SK-N-SH (cell line): ENCODE results near the gene SLC45A1. TPM values are rescaled to one million over a fixed set of nuclear protein-coding genes. Genes with fewer than 3 reads are reported as not detected.

Source experiments
- CTCF ChIA-PET: fragments of 300-600, 350-600 bp; formaldehyde crosslinking; extraction: SDS; loops from one replicate; lab custom pipeline; 2021; lab: Yijun Ruan, JAX
- POLR2A ChIA-PET: fragments of 350-600 bp; sonication (Branson Sonifier 250); formaldehyde crosslinking; extraction: SDS; loops from one replicate; lab custom pipeline; 2020; ENCODE audit warnings: antibody characterized with exemption, inconsistent platforms; lab: Yijun Ruan, JAX
- DNase-seq: peaks from one replicate; pipeline ENCODE4 v3.0.0; 2012
- H2AFZ ChIP-seq: fragments of 200-600 bp; sonication (generic); 2 replicates; pipeline ENCODE4 v1.8.1; 2016; ENCODE audit warnings: antibody characterized with exemption, mild to moderate bottlenecking, low read depth
- H3F3A ChIP-seq: fragments of 200-600 bp; sonication (generic); replicated peaks from 2 replicates; pipeline ENCODE3; 2016; ENCODE audit warnings: antibody characterized with exemption, mild to moderate bottlenecking; ENCODE audit not compliant: insufficient read depth
- H3K27ac ChIP-seq, 2 experiments: fragments of 200-500 bp in 1 of 2; fragments of 200-600 bp in 1 of 2; sonication (Bioruptor generic) in 1 of 2; sonication (generic), shearing (Covaris generic) in 1 of 2; 2 replicates each; pipeline versions ENCODE4 v1.5.1 to v1.6.1; 2014 to 2016; ENCODE audit warnings: low read depth in 2 of 2, inconsistent platforms in 1 of 2, low read length in 1 of 2, mild to moderate bottlenecking in 1 of 2, mixed read lengths in 1 of 2
- H3K27me3 ChIP-seq: fragments of 200-600 bp; sonication (generic), shearing (Covaris generic); 2 replicates; pipeline ENCODE4 v1.6.1; 2016; ENCODE audit warnings: mixed run types; ENCODE audit not compliant: insufficient read depth
- H3K36me3 ChIP-seq, 2 experiments: fragments of 200-500 bp in 1 of 2; fragments of 200-600 bp in 1 of 2; sonication (Bioruptor generic) in 1 of 2; sonication (generic) in 1 of 2; replicated peaks in 1 of 2; 2 replicates each; pipeline versions ENCODE3 to v1.5.1; 2014 to 2016; ENCODE audit warnings: low read length in 1 of 2, mild to moderate bottlenecking in 1 of 2; ENCODE audit not compliant: insufficient read depth in 2 of 2, control insufficient read depth in 1 of 2
- H3K4me1 ChIP-seq, 2 experiments: fragments of 200-500 bp in 1 of 2; fragments of 200-600 bp in 1 of 2; sonication (Bioruptor generic) in 1 of 2; sonication (generic), shearing (Covaris generic) in 1 of 2; 2 replicates each; pipeline versions ENCODE4 v1.5.1 to v1.6.1; 2014 to 2016; ENCODE audit warnings: low read depth in 1 of 2, low read length in 1 of 2, mixed run types in 1 of 2; ENCODE audit not compliant: insufficient read depth in 2 of 2, control insufficient read depth in 1 of 2
- H3K4me2 ChIP-seq: fragments of 200-600 bp; sonication (generic), shearing (Covaris generic); 2 replicates; pipeline ENCODE4 v1.6.1; 2017; ENCODE audit warnings: mixed run types
- H3K4me3 ChIP-seq, 2 experiments: fragments of 200-500 bp in 1 of 2; fragments of 200-600 bp in 1 of 2; sonication (Bioruptor generic) in 1 of 2; sonication (generic), shearing (Covaris generic) in 1 of 2; 2 replicates each; pipeline versions ENCODE4 v1.5.1 to v1.8.1; 2014 to 2016; ENCODE audit warnings: low read depth in 2 of 2, inconsistent platforms in 1 of 2, low read length in 1 of 2, mild to moderate bottlenecking in 1 of 2, mixed read lengths in 1 of 2, moderate library complexity in 1 of 2
- H3K79me2 ChIP-seq: fragments of 200-600 bp; sonication (generic); 2 replicates; pipeline ENCODE4 v1.8.1; 2017; ENCODE audit warnings: mild to moderate bottlenecking; ENCODE audit not compliant: insufficient read depth
- H3K9ac ChIP-seq: fragments of 200-600 bp; sonication (generic); 2 replicates; pipeline ENCODE4 v1.6.1; 2017; ENCODE audit warnings: mixed run types
- H3K9me2 ChIP-seq: fragments of 200-600 bp; sonication (generic); 2 replicates; pipeline ENCODE4 v1.6.1; 2017; ENCODE audit warnings: mixed run types
- H3K9me3 ChIP-seq: fragments of 200-600 bp; sonication (generic); 2 replicates; pipeline ENCODE4 v1.6.1; 2017; ENCODE audit warnings: mixed run types, mild to moderate bottlenecking, moderate library complexity
- H4K20me1 ChIP-seq: fragments of 200-600 bp; sonication (generic); 2 replicates; pipeline ENCODE4 v1.6.1; 2017; ENCODE audit warnings: mild to moderate bottlenecking, mixed run types; ENCODE audit not compliant: insufficient read depth
- CHD2 ChIP-seq: fragments of 150-350 bp; IDR thresholded peaks from 2 replicates; pipeline ENCODE4 v1.6.1; 2018; ENCODE audit warnings: low read length; ENCODE audit not compliant: partially characterized antibody
- FOXJ3 ChIP-seq: sonication (generic); formaldehyde crosslinking; IDR thresholded peaks from 2 replicates; pipeline ENCODE4 v1.5.1; 2020; ENCODE audit warnings: mild to moderate bottlenecking, missing genetic modification reagents
- NFIC ChIP-seq: IDR thresholded peaks from 2 replicates; pipeline ENCODE4 v1.4.0; 2012; ENCODE audit warnings: borderline replicate concordance
- RAD21 ChIP-seq: IDR thresholded peaks from 2 replicates; pipeline ENCODE4 v1.6.1; 2012; ENCODE audit warnings: mild to moderate bottlenecking, low read length
- RFX5 ChIP-seq: IDR thresholded peaks from 2 replicates; pipeline ENCODE4 v1.6.1; 2012; ENCODE audit warnings: mild to moderate bottlenecking, improper control_type of control experiment, low read length
- RXRA ChIP-seq: IDR thresholded peaks from 2 replicates; pipeline ENCODE4 v1.4.0; 2012; ENCODE audit warnings: low read depth, mild to moderate bottlenecking, borderline replicate concordance
- SMC3 ChIP-seq: IDR thresholded peaks from 2 replicates; pipeline ENCODE4 v1.6.1; 2012; ENCODE audit warnings: low read depth, low read length, improper control_type of control experiment
- TEAD4 ChIP-seq: IDR thresholded peaks from 2 replicates; pipeline ENCODE4 v1.4.0; 2012; ENCODE audit warnings: mild to moderate bottlenecking, borderline replicate concordance; ENCODE audit not compliant: insufficient read depth
- YY1 ChIP-seq: IDR thresholded peaks from 2 replicates; pipeline ENCODE4 v1.4.0; 2012; ENCODE audit warnings: low read depth, mild to moderate bottlenecking
- WGBS: methylation state at CpG from one replicate; pipeline ENCODE4 v1.1.6; 2017; ENCODE audit warnings: low lambda C conversion rate; 5-methylcytosine and 5-hydroxymethylcytosine counted together
- polyA plus RNA-seq, 3 experiments: library from polyadenylated mRNA; depleted of rRNA; stranded (reverse); fragments of >200 nt; gene quantifications; 2 replicates each; pipeline ENCODE4 v1.2.3, GENCODE V29; 2012
- TF ChIP-seq, protein P1 (sequence below): fragments of 150-350 bp; IDR thresholded peaks from 2 replicates; pipeline ENCODE4 v1.6.1; 2017; ENCODE audit warnings: antibody characterized with exemption, low read length, low read depth, borderline replicate concordance
- TF ChIP-seq, protein P2 (sequence below): fragments of 200-600 bp; sonication (generic); IDR thresholded peaks from 2 replicates; pipeline ENCODE4 v1.6.1; 2017; ENCODE audit warnings: antibody characterized with exemption, mild to moderate bottlenecking, moderate library complexity

Gene SLC45A1
- polyA plus RNA-seq, 1 of the 3 experiments (the other 2 are of a cell fraction), result 2.5 TPM

DNA sequence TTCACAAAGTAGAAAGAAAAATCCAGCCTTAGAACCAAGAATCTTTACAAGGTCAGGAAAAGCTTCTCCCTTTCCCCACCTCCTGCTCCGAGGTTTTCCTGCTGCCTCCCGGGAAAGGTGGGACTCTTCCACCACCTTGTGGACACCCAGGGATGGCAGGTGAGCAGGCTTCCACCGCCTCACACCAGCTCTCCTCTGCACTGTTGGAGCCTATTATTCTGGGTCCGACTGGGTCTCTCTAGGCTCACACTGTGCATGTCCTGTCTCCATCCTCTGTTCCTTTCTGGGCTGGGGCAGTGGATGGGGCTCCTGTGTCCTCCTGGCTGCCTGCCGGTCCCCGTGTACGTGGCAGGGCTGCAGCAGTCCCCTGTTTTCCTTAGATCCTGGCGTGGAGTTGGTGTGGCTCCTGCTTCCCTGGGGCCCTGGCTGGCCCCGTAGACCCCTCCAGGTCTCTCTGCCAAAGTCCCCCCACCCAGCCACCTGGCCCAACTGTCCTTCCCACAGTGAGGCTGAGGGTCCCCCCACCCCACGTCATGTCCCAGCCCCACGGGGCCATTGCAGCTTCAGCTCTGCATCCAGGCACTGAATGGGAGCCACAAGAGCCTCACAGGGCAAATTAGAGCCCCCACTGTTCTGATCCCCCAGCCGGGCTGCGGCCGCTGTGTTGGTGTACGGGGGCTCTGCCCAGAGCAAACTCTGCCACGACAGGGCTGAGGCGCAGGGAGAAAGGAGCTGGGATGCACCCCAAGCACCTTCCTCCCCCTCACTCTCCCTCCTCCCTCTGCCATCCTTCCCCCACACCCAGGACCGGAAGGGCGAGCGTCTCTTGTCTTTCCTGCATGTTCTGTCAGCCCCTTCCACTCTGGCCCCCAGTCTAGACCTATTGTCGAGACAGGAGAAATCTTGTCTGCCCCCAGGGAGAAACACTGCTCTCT, 3.3 kb upstream of the SLC45A1 start:
- H3K36me3 ChIP-seq, result no peaks in the 10 kb centered on the region
- H3K4me1 ChIP-seq, result peaks cover 0 to 8% of the 10 kb centered on the region in 2 experiments; a peak in 1 of 4 replicates
- ChIA-PET POLR2A (interaction anchor here (0.7 to 1.0 kb wide), 4 partner anchors 8 to 339 kb away, joined by 3 to 5 read pairs (median 4); no protein-coding TSS in a partner anchor), CTCF (interaction anchor here (0.6 to 9.6 kb wide), 61 partner anchors 10 to 760 kb away, joined by 3 to 293 read pairs (median 4); partner anchors contain the start of genes ERRFI1 and PARK7)
- TF ChIP-seq FOXJ3 (CRISPR knock-in tag) (no peak), YY1 (no peak), RXRA (no peak), CHD2 (no peak), SMC3 (peak; percentile 96), RAD21 (peak; percentile 98), RFX5 (0 out of 2 replicates have a peak, but pooled peaks have one; percentile 27)
- TF ChIP-seq, protein P1, sequence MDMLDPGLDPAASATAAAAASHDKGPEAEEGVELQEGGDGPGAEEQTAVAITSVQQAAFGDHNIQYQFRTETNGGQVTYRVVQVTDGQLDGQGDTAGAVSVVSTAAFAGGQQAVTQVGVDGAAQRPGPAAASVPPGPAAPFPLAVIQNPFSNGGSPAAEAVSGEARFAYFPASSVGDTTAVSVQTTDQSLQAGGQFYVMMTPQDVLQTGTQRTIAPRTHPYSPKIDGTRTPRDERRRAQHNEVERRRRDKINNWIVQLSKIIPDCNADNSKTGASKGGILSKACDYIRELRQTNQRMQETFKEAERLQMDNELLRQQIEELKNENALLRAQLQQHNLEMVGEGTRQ, result no peak
- TF ChIP-seq, protein P2, sequence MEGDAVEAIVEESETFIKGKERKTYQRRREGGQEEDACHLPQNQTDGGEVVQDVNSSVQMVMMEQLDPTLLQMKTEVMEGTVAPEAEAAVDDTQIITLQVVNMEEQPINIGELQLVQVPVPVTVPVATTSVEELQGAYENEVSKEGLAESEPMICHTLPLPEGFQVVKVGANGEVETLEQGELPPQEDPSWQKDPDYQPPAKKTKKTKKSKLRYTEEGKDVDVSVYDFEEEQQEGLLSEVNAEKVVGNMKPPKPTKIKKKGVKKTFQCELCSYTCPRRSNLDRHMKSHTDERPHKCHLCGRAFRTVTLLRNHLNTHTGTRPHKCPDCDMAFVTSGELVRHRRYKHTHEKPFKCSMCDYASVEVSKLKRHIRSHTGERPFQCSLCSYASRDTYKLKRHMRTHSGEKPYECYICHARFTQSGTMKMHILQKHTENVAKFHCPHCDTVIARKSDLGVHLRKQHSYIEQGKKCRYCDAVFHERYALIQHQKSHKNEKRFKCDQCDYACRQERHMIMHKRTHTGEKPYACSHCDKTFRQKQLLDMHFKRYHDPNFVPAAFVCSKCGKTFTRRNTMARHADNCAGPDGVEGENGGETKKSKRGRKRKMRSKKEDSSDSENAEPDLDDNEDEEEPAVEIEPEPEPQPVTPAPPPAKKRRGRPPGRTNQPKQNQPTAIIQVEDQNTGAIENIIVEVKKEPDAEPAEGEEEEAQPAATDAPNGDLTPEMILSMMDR, result peak; percentile 82
- peak; percentile 89 for DNase-seq
- H3K9me3 ChIP-seq, result no peaks in the 10 kb centered on the region
- H3K4me2 ChIP-seq, result no peak overlapping the region
- no peak overlapping the region for H3K27ac ChIP-seq
- 38% methylated on average over 11 of the region's 21 CpGs for WGBS
- no peaks in the 10 kb centered on the region for H4K20me1 ChIP-seq
- no peak overlapping the region for H3K9ac ChIP-seq
- H3K27me3 ChIP-seq, result no peaks in the 10 kb centered on the region
- H3K4me3 ChIP-seq, result no peak overlapping the region; a peak in 1 of 4 replicates
- H3K79me2 ChIP-seq, result no peaks in the 10 kb centered on the region
- H3F3A ChIP-seq, result no peaks in the 10 kb centered on the region
- no peaks in the 10 kb centered on the region for H3K9me2 ChIP-seq
- H2AFZ ChIP-seq, result no peak overlapping the region

DNA sequence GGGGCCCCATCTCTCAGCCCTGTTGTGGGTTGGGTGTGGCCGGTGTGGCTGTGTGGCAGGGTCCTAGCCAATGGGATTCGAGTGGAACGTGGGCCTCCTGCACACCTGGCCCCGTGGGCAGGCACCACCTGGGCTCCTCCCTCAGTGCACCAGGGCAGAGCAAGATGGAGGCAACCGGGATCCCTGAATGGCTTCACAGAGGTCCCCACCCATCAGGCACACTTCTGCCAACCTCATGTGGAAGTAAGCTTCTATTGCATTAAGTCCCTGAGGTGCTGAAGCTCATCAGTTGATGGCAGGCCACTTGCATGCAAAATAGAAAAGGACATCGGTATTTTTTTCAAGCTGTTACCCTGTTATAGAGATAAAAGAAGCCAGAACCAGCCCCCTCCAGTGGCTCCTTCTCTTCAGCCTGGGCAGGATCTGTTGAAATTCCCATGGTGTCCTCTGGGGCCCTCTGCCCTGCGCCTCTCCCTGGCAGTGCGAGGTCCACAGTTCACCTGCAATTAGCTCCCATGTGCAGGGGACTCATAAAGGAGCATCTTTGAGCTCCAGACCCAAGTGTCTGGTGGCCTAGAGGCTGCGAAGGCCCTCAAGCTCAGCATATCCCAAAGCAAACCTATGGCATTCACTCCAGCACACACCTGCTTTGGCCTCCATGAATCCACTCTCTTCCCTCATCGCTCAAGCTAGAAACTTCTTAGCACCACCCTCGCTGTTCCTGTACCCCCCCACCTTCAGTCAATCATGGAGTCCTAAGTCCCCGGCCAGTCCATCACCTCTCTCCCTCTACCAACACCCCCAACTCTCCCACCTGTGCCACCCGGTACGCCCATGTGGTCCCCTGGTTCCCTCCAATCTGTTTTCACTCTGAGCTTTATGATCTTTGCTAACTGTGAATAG, 2.1 kb upstream of the SLC45A1 start:
- Histone ChIP-seq H3F3A (no peaks in the 10 kb centered on the region), H3K9me2 (no peaks in the 10 kb centered on the region), H3K4me3 (no peak overlapping the region), H3K27me3 (no peaks in the 10 kb centered on the region), H3K27ac (no peak overlapping the region), H3K36me3 (no peaks in the 10 kb centered on the region), H3K79me2 (no peaks in the 10 kb centered on the region), H4K20me1 (no peaks in the 10 kb centered on the region), H3K9ac (no peak overlapping the region), H3K4me1 (peaks cover 0 to 8% of the 10 kb centered on the region in 2 experiments; a peak in 1 of 4 replicates), H3K9me3 (no peaks in the 10 kb centered on the region), H2AFZ (no peak overlapping the region), H3K4me2 (no peak overlapping the region)
- DNase-seq, result peak; percentile 47
- CTCF ChIA-PET, result interaction anchor here (0.6 to 9.6 kb wide), 22 partner anchors 8 to 759 kb away, joined by 3 to 293 read pairs (median 11); partner anchors contain the start of gene ERRFI1
- WGBS, result 92% methylated on average over 10 of the region's 14 CpGs
- POLR2A ChIA-PET, result interaction anchor here (0.8 kb wide), 1 partner anchor 288 kb away, joined by 3 read pairs; no protein-coding TSS in a partner anchor
- TF ChIP-seq TEAD4 (no peak), NFIC (no peak)
- TF ChIP-seq, protein P2, result peak; percentile 31; the same call in 1 of the 2 replicates
